IPS-18c (cell line): Measurements from ENCODE around the gene ADCY10.
"Not testable (repeated sequence)": the region's sequence is repeated elsewhere in the genome, so short reads cannot be mapped to it uniquely, and the experiment has no call there.

Experiments used
- H3K4me3 ChIP-seq: 2 replicates; pipeline ENCODE4 v1.7.0; 2013; ENCODE audit warnings: low read depth, mild to moderate bottlenecking, low read length, moderate library complexity; ENCODE audit not compliant: insufficient read depth
- H3K9me3 ChIP-seq: one replicate; pipeline ENCODE4 v1.6.1; 2013; ENCODE audit warnings: mild to moderate bottlenecking, low read length, moderate library complexity; ENCODE audit not compliant: control insufficient read depth, insufficient read depth

Gene ADCY10

GRCh38 chr1:167904652-167905130 is 9.2 kb downstream of the ADCY10 start:
- no peak overlapping the region for H3K4me3 ChIP-seq
- H3K9me3 ChIP-seq = peaks cover 2% of the 10 kb centered on the region

DNA sequence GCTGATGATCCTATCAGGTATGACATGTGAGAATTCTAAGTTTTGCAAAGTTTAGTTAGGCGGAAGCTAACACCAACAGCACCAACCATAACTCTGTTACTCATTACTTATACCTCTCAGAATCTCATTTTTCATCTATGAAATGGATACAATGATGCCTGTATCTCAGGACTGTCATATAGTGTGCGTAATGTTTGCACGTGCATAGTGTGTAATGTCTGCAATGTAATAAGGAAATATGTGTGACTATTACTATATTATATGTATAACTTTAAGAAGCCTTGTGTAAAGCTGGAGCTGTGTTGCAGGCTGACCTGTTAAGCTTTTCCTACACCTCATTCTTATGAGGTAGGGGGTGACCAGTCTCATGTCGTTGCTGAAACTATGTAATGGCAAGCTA is 13.0 kb downstream of the ADCY10 start:
- H3K4me3 ChIP-seq = no peak overlapping the region

GRCh38 chr1:167899253-167899681 is 14.7 kb downstream of the ADCY10 start:
- Histone ChIP-seq H3K9me3 (no peaks in the 10 kb centered on the region), H3K4me3 (no peak overlapping the region)

More for the DNA sequence above, 13.0 kb downstream of the ADCY10 start:
- H3K9me3 ChIP-seq = no peaks in the 10 kb centered on the region

DNA sequence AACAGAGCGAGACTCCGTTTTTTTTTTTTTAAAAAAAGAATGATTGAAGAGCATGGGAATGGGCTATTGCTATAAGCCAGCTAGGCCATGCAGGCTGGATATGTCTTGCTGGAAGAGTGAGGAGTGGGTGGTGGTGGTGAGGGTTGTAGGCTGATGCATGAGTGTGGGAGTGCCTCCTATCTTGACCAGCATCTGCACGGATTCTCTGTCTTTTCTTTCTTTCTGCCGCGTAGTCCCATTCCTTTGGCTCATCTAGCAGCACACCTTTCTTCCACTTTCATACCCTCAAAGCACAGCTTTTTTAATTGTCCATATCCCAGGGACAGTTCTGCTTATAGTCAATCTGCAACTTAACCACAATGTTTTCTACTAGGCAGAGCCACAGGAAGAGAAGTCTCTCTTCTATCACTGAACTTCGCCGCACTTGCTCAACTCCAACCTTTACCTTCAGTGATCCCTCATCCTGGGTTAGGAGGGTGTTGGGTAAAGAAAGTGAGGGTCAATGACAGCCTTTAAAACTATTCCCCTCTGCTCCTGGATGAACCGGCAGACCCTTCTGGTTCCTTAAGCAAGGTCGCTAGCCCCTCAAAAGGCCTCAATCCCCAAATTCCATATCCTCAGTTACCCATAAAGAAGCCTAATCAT is 15.2 kb downstream of the ADCY10 start:
- H3K4me3 ChIP-seq = no peak overlapping the region
- no peaks in the 10 kb centered on the region for H3K9me3 ChIP-seq

DNA sequence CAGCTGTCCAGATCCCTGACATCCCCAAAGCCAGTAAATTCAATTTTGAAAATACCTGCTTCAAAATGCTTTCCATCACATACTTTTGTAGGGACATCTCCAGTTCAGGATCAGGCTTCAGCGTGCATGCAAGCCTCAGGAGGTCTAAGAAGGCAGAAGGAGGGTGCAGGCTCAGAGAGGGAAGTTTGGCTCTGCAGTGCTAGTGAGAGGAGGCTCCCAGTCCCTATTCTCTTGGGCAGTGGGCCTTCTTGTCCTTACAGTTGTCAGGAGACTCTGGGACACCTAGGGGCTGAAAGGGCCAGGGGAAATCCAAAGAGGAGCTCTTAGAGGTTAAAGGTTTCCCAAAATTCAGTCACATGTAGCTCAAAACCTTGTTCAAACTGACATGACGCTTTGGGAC is 20.1 kb downstream of the ADCY10 start:
- Histone ChIP-seq H3K9me3 (no peaks in the 10 kb centered on the region), H3K4me3 (no peak overlapping the region)

DNA sequence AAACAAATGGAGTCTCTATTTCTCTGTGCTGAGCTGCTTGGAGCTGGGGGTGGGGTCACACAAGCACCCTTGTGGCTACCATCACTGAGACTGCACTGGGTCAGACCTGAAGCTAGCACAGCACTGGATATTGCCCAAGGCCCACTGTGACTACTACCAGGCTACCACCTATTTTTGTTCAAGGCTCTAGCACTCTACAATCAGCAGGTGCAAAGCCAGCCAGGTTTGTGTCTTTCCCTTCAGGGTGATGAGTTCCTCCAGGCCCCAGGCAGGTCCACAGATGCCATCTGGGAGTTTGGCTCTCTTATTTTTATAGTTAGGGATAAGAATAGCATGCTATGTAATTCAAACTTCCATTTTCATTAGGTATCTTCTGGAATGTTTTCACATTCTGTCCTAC is 23.5 kb downstream of the ADCY10 start:
- H3K9me3 ChIP-seq = peaks cover 2% of the 10 kb centered on the region
- H3K4me3 ChIP-seq = no peak overlapping the region

DNA sequence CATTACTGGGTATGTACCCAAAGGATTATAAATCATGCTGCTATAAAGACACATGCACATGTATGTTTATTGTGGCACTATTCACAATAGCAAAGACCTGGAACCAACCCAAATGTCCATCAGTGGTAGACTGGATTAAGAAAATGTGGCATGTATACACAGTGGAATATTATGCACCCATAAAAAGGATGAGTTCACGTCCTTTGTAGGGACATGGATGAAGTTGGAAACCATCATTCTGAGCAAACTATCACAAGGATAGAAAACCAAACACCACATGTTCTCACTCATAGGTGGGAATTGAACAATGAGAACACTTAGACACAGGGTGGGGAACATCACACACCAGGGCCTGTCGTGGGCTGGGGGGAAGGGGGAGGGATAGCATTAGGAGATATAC is 26.7 kb downstream of the ADCY10 start:
- H3K9me3 ChIP-seq = not testable (repeated sequence)

GRCh38 chr1:167882376-167882775 is 31.6 kb downstream of the ADCY10 start:
- Histone ChIP-seq H3K9me3 (peaks cover 2% of the 10 kb centered on the region), H3K4me3 (no peak overlapping the region)

More for the DNA sequence above, 26.7 kb downstream of the ADCY10 start:
- not testable (repeated sequence) for H3K4me3 ChIP-seq

DNA sequence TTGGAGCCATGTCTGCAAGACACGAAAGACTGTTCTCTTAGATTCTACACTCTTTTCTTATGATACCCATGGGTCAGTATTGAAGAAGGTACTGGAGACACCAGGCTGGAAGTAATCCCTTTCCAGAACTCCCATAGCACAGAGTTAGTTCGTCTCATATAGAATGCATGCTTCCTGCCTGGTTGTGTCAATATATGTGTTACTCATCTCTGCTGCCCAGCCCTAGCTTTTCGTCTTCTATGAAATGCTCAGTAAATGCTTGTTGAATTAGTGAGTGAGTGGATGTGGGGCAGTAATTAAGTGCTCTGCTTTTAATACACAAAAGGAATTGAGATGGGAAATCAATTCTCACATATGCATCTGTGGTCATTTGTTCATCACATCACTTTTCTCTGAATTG is 32.1 kb downstream of the ADCY10 start:
- H3K9me3 ChIP-seq = peaks cover 2% of the 10 kb centered on the region
- no peak overlapping the region for H3K4me3 ChIP-seq

DNA sequence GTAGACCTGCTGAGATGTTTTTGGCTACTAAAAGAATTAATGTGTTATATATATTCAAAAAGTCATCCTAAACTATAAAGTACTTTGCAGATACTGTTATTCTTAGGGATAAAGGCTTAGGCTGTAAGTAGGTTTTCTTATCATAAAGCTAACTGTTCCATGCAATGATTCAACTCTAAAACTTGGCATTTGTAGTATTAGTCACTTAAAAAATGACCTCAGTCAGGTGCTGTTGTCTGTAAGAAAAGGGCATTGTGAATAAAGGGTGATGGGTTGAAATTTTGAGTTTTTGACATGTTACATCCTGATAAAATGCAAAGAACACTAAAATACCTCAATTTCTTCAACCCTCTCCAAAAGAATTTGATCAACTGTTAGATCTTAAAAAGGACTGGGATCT is 32.9 kb downstream of the ADCY10 start:
- Histone ChIP-seq H3K9me3 (no peaks in the 10 kb centered on the region), H3K4me3 (no peak overlapping the region)

DNA sequence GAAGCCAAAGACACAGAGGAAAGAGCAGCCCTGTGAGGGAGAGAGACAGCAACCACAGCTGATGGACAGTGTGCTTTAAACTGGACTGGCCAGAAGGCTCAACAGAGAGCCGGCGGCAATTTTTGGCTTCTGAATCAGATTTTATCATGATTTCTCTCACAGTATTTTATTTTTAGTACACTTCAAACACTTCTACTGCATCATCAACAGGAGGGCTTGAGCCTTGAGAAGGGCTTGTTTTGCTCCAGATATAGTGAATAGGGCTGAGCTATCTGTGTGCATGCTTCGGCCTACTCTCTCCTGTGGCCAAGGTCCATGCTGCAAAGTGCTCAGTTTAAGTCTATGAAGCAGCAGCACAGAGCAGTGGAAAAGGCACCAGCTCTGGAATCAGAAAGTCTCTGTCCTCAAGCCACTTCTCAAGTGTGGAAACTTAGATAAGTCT is 33.3 kb downstream of the ADCY10 start:
- Histone ChIP-seq H3K9me3 (no peaks in the 10 kb centered on the region), H3K4me3 (no peak overlapping the region)

DNA sequence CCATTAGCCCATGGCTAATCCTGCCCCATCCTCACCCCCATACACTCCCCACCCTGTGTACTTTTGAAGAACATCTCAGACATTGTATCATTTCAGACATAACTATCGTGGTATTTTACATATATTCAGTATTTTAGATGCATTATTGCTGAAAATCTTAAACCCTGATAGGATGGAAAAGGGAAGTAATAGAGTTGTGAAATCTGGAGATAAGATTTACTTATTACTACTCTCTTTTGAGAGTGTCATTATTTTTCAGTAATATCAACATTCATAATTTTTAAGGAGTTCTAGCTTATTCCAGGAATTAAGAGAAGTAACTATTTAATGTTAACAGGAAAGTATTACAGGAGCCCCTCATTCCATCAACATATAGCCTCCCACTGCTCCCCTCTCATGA is 34.4 kb downstream of the ADCY10 start:
- Histone ChIP-seq H3K9me3 (no peaks in the 10 kb centered on the region), H3K4me3 (no peak overlapping the region)

DNA sequence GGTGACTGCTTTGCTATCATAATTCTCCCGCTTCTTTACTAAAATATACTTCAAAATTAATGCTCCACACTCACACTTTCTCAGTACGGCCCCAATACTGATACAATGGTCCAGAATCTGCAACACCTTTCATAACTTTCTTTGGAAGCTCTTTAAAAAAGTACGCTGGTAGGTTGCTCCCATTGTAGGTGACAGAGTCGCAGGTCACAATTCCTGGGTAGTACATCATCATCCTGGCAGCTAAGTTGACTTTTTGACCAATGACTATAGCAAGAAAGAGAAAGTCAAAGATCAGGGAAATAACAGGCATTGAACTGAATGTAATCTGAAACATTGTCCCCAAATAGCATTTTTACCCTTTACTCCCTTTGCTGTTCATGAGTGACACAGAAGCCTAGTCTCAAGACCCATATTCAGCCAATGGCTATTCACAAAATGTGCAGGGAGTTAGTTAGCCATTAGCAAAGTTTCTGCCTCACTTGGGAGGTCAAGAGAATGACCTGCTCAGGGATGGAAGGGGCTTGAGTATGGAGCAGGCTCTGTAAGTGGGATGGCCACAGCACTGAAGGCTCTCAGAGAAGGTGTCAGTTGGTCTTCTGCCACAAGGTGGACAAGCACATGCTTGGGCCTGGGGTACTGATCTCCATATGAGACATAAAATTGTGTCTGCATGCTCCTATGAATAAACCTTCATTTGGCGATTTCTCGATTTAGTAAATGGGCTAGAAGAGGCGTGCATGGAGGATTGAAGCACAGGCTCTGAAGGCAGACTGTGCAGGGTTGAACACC is 35.4 kb downstream of the ADCY10 start:
- Histone ChIP-seq H3K9me3 (no peaks in the 10 kb centered on the region), H3K4me3 (no peak overlapping the region; the same call in 1 of the 2 replicates)

GRCh38 chr1:167876597-167877175 is 37.2 kb downstream of the ADCY10 start:
- Histone ChIP-seq H3K9me3 (no peaks in the 10 kb centered on the region), H3K4me3 (no peak overlapping the region)

DNA sequence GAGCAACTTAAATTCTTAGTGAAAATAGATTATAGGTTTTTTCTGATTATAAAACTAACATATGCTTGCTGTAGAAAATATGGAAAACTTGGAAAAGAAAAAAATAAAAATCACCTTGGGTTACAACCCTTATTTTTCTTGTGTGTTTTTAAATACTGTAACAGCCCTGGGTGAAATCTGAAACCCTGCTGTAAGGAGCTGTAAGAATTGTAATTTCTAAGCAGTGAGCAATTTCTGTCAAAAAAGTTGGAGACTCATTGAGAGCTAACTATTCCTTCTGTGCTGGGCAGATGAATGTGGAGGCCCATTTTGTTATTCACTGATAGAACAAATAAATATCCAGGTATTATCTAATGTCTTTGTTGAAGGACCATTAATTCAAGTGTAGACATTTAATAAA is 42.6 kb downstream of the ADCY10 start:
- H3K9me3 ChIP-seq = no peaks in the 10 kb centered on the region
- no peak overlapping the region for H3K4me3 ChIP-seq

DNA sequence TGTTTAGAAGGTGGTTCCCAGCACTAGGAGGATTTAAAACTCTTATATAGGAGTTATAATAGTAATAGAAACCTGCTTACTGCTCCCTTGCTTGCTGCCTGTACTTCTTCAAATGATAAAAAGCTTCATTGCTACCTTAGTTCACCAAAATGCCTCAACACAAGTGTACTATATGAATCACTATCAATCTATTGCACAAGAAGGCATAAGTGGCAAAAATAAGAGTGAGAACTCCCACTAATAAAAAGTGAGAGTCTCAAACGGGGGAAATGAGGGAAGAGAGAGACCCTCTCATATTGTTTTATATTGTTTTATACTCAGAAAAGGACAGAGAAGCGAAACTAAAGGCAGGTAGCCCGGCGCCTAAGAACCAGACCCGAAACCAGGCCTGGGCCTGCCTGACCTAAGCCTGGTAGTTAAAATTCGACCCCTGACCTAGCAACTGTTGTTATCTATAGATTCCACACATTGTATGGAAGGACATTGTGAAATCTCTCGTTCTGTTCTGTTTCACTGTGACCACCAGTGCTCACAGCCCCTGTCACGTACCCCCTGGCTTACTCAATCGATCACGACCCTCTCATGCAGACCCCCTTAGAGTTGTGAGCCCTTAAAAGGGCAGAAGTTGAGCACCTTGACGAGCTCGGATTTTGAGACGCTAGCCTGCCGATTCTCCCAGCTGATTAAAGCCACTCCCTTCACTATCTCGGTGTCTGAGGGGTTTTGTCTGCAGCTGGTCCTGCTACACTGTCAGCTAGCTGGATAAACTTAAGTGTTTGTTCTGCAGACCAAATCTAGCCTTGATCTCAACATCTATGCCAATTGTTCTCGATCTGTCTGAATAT is 44.6 kb downstream of the ADCY10 start:
- not testable (repeated sequence) for H3K9me3 ChIP-seq, H3K4me3 ChIP-seq

- not testable (repeated sequence) for H3K9me3 ChIP-seq, H3K4me3 ChIP-seq
Observed at GRCh38 chr1:167866739-167867414, 47.1 kb downstream of the ADCY10 start.
